Stimulated activated CD4-positive, alpha-beta T cell treated with anti-CD3 and anti-CD28 coated beads, TNF-alpha, amount 100 ng/mL, for 4 hours (primary cell): Measurements from ENCODE around the gene TGM5.
"Not testable (repeated sequence)": the region's sequence is repeated elsewhere in the genome, so short reads cannot be mapped to it uniquely, and the experiment has no call there.

Experiments
- DNase-seq, 3 experiments: peaks; one replicate each; pipeline ENCODE4 v3.0.0-alpha.2; 2020; ENCODE audit warnings: low read depth in 3 of 3

The TGM5 gene

GRCh38 chr15:43214592-43215295, 52.0 kb downstream of the TGM5 start:
- no peak for DNase-seq

- DNase-seq, result no peak
Observed at GRCh38 chr15:43214169-43214568, 52.6 kb downstream of the TGM5 start.

GRCh38 chr15:43213466-43213865, 53.3 kb downstream of the TGM5 start:
- DNase-seq, result no peak

GRCh38 chr15:43212951-43213350, 53.8 kb downstream of the TGM5 start:
- DNase-seq, result no peak

- no peak for DNase-seq
Observed at GRCh38 chr15:43212299-43212698, 54.4 kb downstream of the TGM5 start.

- DNase-seq, result no peak
Observed at GRCh38 chr15:43211224-43211735, 55.4 kb downstream of the TGM5 start.

GRCh38 chr15:43210807-43211206, 55.9 kb downstream of the TGM5 start:
- no peak for DNase-seq

GRCh38 chr15:43210172-43210745, 56.5 kb downstream of the TGM5 start:
- DNase-seq, result no peak

GRCh38 chr15:43209059-43209824, 57.5 kb downstream of the TGM5 start:
- no peak for DNase-seq

GRCh38 chr15:43208052-43209002, 58.4 kb downstream of the TGM5 start:
- DNase-seq, result no peak

GRCh38 chr15:43207024-43207423, 59.7 kb downstream of the TGM5 start:
- DNase-seq, result no peak

- DNase-seq, result no peak
Observed at GRCh38 chr15:43206054-43206453, 60.7 kb downstream of the TGM5 start.

GRCh38 chr15:43204016-43204901, 62.5 kb downstream of the TGM5 start:
- DNase-seq, result peak; percentile 9 to 21 (median 14)

GRCh38 chr15:43199945-43200488, 66.7 kb downstream of the TGM5 start:
- DNase-seq, result no peak

GRCh38 chr15:43198992-43199391, 67.7 kb downstream of the TGM5 start:
- DNase-seq, result no peak

GRCh38 chr15:43198556-43198955, 68.2 kb downstream of the TGM5 start:
- DNase-seq, result not testable (repeated sequence)

- not testable (repeated sequence) for DNase-seq
Observed at GRCh38 chr15:43197773-43198172, 69.0 kb downstream of the TGM5 start.

- DNase-seq, result no peak
Observed at GRCh38 chr15:43196760-43197548, 69.8 kb downstream of the TGM5 start.

- DNase-seq, result no peak
Observed at GRCh38 chr15:43194795-43195194, 71.9 kb downstream of the TGM5 start.
